Stimulated activated CD4-positive, alpha-beta T cell treated with anti-CD3 and anti-CD28 coated beads, TNF-alpha, amount 100 ng/mL, for 4 hours (primary cell): ENCODE measurements around the gene MAP10.

Experiments
- DNase-seq, 3 experiments: peaks; one replicate each; pipeline ENCODE4 v3.0.0-alpha.2; 2020; ENCODE audit warnings: low read depth in 3 of 3

MAP10 gene

GRCh38 chr1:232856541-232856940 is 51.3 kb downstream of the MAP10 start:
- no peak for DNase-seq
